Non-pigmented ciliary epithelial cell (primary cell): ENCODE measurements around the gene MBTPS1.

Experiments
- DNase-seq: peaks from one replicate; pipeline ENCODE4 v3.0.0-alpha.2; 2010; ENCODE audit warnings: low read depth

Gene MBTPS1

GRCh38 chr16:84004442-84004841 lies 112.3 kb downstream of the MBTPS1 start:
- DNase-seq = no peak
